ENCODE measurements around the gene SLC25A4. TPM values are rescaled to one million over a fixed set of nuclear protein-coding genes. Genes with fewer than 3 reads are reported as not detected.
"Not testable (repeated sequence)": the region's sequence is repeated elsewhere in the genome, so short reads cannot be mapped to it uniquely, and the experiment has no call there.

SLC25A4 gene
- 10 to 100 TPM; 61.2 to 70.4 TPM for total RNA-seq
- long read RNA-seq, donor 1, full-length matches to known transcripts, result 204 of 221 reads
- long read RNA-seq, donor 1, partial matches to known transcripts, result 10 of 221 reads
- long read RNA-seq, donor 1, other reads (novel, unspliced or antisense), result 7 of 221 reads
- long read RNA-seq, donor 2, full-length matches to known transcripts, result 1,378 of 1,432 reads
- long read RNA-seq, donor 2, partial matches to known transcripts, result 11 of 1,432 reads
- long read RNA-seq, donor 2, other reads (novel, unspliced or antisense), result 43 of 1,432 reads

- intact Hi-C loops (cut with DNase I), result no loop called here
These were observed at the start of gene SLC25A4 for GRCh38 chr4:185142912-185143600. Gene SLC25A4 (plus strand): TSS chr4:185143266. CDS start chr4:185143373, 107 bp downstream.

GRCh38 chr4:185093603-185094002 lies 49.5 kb upstream of the SLC25A4 start:
- intact Hi-C loops (cut with DNase I), result loop anchor here (2.0 to 10.0 kb wide), 2 partner anchors 53 to 59 kb away; no protein-coding TSS in a partner anchor
- DNase-seq (ENCODE audit: low spot score), result no peak

More at GRCh38 chr4:185142912-185143600, at the start of gene SLC25A4:
- DNase-seq (ENCODE audit: low spot score), result peak; percentile 92

DNA sequence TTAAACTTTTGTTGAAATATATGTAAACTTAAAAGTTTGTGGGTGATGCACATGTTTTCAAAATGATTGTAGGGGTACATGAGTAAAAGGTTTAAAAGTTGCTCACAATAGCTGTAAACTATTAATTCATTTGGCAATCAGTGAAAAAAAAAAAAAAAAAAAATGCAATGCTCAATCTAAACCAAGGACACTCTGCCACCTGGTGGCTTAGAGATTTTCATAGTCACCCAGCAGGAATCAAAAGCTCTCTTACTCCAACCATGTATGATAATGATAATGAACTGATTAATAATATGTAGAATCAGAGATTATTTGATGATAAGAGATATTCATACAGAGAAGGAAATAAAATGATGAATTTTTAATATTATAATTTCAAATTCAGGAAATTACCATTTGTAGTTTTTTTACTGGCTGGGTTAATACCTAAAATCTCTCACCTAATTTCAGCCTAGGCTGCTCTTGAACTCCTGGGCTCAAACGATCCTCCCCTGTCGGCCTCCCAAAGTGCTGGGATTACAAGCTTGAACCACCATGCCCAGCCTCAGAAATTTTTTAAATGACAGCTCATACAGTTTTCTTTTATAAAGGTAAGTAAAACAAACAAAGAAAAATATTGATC lies 46.9 kb upstream of the SLC25A4 start:
- intact Hi-C loops (cut with DNase I), result loop anchor here in 1 of 2 donors (10.0 kb wide), 1 partner anchor 61 kb away; no protein-coding TSS in a partner anchor

GRCh38 chr4:185098474-185098873 lies 44.6 kb upstream of the SLC25A4 start:
- no peak for DNase-seq (ENCODE audit: low spot score)
- intact Hi-C loops (cut with DNase I), result loop anchor here in 1 of 2 donors (10.0 kb wide), 1 partner anchor 64 kb away; no protein-coding TSS in a partner anchor

More for the DNA sequence above, 46.9 kb upstream of the SLC25A4 start:
- no peak for DNase-seq (ENCODE audit: low spot score)

GRCh38 chr4:185099024-185099682 lies 43.9 kb upstream of the SLC25A4 start:
- no peak for DNase-seq (ENCODE audit: low spot score)
- intact Hi-C loops (cut with DNase I), result loop anchor here in 1 of 2 donors (10.0 kb wide), 1 partner anchor 64 kb away; no protein-coding TSS in a partner anchor

GRCh38 chr4:185099940-185100339 lies 43.1 kb upstream of the SLC25A4 start:
- DNase-seq (ENCODE audit: low spot score), result no peak

GRCh38 chr4:185100423-185100822 lies 42.6 kb upstream of the SLC25A4 start:
- no peak for DNase-seq (ENCODE audit: low spot score)
- intact Hi-C loops (cut with DNase I), result no loop called here

More at GRCh38 chr4:185099940-185100339, 43.1 kb upstream of the SLC25A4 start:
- intact Hi-C loops (cut with DNase I), result loop anchor here in 1 of 2 donors (10.0 kb wide), 1 partner anchor 65 kb away; no protein-coding TSS in a partner anchor

- intact Hi-C loops (cut with DNase I), result no loop called here
These were observed 41.6 kb upstream of the SLC25A4 start for GRCh38 chr4:185101354-185101890.

DNA sequence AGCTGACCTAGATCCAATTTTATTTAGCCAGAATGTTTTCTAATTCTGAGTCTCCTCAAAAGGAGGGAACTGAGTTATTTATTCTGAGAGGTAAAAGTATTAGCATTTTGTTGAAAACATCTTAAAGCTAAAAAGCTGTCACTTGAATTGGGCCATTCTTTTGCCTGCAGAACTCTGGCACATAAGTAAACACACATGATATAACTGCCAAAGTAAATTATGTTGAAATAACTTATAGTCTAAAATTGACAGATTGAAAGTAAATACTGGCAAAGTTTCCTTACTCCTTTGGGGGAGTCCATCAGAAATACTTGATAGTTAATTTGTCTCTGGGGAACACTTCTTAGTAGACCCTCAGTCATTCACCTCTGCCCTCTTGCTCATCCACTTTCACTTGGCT lies 38.3 kb upstream of the SLC25A4 start:
- intact Hi-C loops (cut with DNase I), result no loop called here

More at GRCh38 chr4:185101354-185101890, 41.6 kb upstream of the SLC25A4 start:
- DNase-seq (ENCODE audit: low spot score), result no peak

GRCh38 chr4:185106353-185106752 lies 36.7 kb upstream of the SLC25A4 start:
- intact Hi-C loops (cut with DNase I), result no loop called here
- DNase-seq (ENCODE audit: low spot score), result no peak

More for the DNA sequence above, 38.3 kb upstream of the SLC25A4 start:
- no peak for DNase-seq (ENCODE audit: low spot score)

GRCh38 chr4:185107574-185107973 lies 35.5 kb upstream of the SLC25A4 start:
- intact Hi-C loops (cut with DNase I); DNase-seq (ENCODE audit: low spot score): not testable (repeated sequence)

DNA sequence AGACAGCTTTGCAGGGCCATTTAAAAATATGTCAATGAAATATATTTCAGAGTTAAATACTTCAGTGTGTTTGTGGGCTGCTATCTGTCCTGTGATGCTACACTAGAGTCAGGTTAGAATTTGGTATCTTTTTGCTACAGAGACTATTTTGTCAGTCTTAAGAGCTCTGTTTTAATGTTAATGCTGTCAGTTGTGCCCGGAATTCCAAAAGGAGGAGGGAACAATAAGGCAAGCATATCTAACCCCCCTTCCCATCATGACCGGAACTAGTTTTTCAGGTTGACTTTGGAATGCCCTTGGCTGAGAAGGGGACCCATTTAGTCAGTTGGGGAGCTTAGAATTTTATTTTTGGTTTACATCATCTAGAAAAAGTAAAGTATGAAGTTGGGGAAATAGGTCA lies 34.9 kb upstream of the SLC25A4 start:
- intact Hi-C loops (cut with DNase I), result no loop called here
- no peak for DNase-seq (ENCODE audit: low spot score)

- no peak for DNase-seq (ENCODE audit: low spot score)
These were observed 34.4 kb upstream of the SLC25A4 start for GRCh38 chr4:185108669-185109068.

GRCh38 chr4:185109736-185110135 lies 33.3 kb upstream of the SLC25A4 start:
- DNase-seq (ENCODE audit: low spot score), result no peak
- intact Hi-C loops (cut with DNase I), result no loop called here

More at GRCh38 chr4:185108669-185109068, 34.4 kb upstream of the SLC25A4 start:
- intact Hi-C loops (cut with DNase I), result no loop called here

DNA sequence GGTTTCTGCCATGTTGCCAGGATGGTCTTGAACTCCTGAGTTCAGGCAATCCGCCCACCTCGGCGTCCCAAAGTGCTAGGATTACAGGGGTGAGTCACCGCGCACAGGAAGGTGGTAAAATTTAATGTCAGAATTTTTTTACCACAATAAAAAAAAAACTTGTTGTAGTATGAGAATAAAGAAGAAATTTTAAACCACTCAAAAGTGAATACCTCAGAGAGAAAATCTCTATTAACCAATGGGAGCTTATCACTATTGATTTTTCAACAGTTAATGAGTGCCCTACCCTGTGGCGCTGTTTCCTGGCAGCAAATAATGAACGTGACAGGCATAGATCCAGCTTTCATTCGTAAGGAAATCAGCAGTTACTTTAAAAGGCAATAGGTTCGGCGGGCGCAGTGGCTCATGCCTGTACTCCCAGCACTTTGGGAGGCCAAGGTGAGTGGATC lies 32.7 kb upstream of the SLC25A4 start:
- intact Hi-C loops (cut with DNase I), result no loop called here
- DNase-seq (ENCODE audit: low spot score), result no peak

- intact Hi-C loops (cut with DNase I), result no loop called here
- no peak for DNase-seq (ENCODE audit: low spot score)
These were observed 31.0 kb upstream of the SLC25A4 start for GRCh38 chr4:185112104-185112503.

GRCh38 chr4:185113340-185113739 lies 29.7 kb upstream of the SLC25A4 start:
- intact Hi-C loops (cut with DNase I), result no loop called here

GRCh38 chr4:185115827-185116232 lies 27.2 kb upstream of the SLC25A4 start:
- DNase-seq (ENCODE audit: low spot score), result no peak
- intact Hi-C loops (cut with DNase I), result no loop called here

More at GRCh38 chr4:185113340-185113739, 29.7 kb upstream of the SLC25A4 start:
- DNase-seq (ENCODE audit: low spot score), result no peak
